GM10847 (cell line): Measurements from ENCODE around the gene HK2.

Experiments used
- POLR2A ChIP-seq: IDR thresholded peaks from 2 replicates; pipeline ENCODE4 v1.6.1; 2011; ENCODE audit not compliant: insufficient read length; ENCODE audit errors: extremely low read depth

Gene HK2

DNA sequence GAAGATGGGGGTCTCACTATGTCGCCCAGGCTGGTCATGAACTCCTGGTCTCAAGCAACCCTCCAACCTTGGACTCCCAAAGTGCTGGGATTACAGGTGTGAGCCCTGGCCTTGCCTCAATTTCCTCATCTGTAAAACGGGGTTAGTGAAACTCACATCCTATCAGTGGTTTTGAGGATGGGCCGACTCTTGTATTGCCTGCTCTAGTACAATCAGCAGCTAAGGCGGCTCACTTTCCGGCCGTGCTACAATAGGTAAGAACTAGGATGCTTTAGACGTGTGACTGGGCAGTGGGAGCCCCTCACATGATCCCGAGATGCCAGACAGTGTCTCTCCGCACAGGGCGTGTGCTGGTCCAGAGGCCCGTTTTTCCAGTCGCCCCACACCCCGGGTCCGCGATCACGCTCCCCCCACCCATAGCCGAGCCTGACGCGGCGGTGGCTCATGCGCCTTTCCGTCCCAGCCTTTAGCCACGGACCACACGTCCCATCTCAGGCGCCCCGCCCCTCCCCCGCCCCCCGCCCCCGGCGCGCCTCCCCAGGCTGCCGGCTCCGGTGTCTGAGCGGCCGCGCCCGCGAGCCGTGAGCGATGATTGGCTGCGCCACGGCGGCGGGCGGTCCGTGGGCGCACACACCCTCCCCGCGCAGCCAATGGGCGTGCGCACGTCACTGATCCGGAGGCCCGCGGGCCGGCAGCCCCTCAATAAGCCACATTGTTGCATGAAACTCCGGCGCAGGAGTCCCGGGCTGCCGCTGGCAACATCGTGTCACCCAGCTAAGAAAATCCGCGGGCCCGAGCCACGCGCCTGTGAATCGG lies at the start of gene HK2:
Gene HK2, plus strand, starts transcription at position 710 of the 816 bp plus-strand sequence. CDS start 454 bp downstream, outside the sequence.
- peak; percentile 32 for TF ChIP-seq POLR2A

- TF ChIP-seq POLR2A: no peak
Observed at GRCh38 chr2:74789271-74789670, 44.7 kb upstream of the HK2 start.

DNA sequence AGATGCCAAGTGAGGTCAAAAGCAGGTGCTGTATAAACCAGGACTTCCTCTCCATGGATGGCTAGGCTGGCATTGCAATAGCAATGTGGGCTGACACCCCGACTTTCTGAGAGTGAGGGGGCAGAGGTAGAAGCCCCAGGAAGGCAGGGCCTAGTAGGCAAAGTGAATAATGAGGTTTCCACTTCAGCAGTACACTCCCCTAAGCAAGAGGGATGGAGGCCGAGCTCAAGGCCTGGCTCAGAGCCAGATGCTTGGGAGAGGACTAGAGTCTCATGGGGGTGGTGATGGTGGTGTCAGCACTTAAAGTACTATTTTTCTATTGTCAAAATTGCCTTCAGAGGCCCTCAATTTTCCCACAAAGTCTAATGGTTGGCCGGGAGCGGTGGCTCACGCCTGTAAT lies 41.6 kb upstream of the HK2 start:
- TF ChIP-seq POLR2A: no peak

DNA sequence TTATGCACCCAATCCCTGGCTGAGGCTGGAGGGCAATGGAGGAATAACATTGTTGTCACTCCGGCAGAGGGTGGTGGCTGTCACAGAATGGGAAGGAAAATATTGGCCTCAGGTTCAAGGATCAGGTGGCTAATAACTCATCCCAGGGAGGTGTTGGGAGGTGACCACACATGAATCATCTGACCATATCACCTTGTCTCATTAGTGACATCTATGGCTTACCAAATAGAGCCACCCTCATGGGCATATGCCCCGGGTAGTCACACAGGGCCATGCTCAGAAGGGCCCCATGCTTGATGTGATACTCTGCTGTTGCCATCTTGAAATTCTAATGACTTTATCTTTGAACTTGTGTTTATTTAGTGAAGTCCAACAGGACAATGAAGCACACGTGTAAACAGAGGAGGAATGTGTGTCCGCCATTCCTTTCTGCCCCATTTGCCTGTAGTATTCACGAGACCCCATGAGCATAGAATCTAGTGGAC lies 27.5 kb upstream of the HK2 start:
- no peak for TF ChIP-seq POLR2A

GRCh38 chr2:74806920-74807319 lies 27.0 kb upstream of the HK2 start:
- no peak for TF ChIP-seq POLR2A

- TF ChIP-seq POLR2A: no peak
Observed at GRCh38 chr2:74812787-74813590, 20.9 kb upstream of the HK2 start.

GRCh38 chr2:74814102-74814501 lies 19.8 kb upstream of the HK2 start:
- TF ChIP-seq POLR2A: no peak

- no peak for TF ChIP-seq POLR2A
Observed at GRCh38 chr2:74815941-74816340, 18.0 kb upstream of the HK2 start.

DNA sequence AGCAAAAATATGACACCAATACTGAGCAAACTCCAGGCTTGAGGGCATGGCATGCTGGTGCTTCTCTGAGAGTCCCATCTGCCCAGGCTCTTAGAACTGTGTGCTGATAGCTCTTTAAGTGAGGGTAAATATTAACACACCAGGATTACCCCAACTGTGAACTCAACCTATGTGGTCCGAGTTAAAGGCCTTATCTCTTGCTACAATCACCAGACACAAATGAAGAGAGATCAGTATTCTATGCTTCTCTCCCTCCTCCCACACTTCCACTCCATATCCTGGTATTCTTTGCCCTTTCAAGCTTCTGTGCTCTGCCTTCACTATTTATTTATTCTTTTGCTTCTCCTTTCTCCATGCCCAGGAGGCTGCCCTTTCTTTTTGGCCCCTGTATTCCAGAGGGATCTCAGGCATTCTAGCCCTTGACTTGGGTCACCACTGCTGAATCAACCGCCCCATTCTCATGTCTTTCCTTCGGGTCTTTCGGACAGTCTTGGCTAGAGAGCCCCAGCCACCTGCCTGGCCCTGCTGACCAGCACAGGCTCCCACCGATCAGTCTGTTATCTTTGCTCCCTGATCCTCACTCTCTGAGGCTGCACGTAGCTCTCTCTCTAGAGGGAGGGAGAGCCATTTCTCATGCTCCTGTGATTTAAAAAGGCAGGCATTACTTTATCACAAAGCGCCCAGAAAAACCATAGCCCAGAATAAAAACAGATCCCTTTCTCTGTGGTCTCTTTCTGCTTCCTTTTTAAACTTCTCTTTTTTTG lies 17.2 kb upstream of the HK2 start:
- no peak for TF ChIP-seq POLR2A

- TF ChIP-seq POLR2A: no peak
Observed at GRCh38 chr2:74817304-74817675, 16.6 kb upstream of the HK2 start.

DNA sequence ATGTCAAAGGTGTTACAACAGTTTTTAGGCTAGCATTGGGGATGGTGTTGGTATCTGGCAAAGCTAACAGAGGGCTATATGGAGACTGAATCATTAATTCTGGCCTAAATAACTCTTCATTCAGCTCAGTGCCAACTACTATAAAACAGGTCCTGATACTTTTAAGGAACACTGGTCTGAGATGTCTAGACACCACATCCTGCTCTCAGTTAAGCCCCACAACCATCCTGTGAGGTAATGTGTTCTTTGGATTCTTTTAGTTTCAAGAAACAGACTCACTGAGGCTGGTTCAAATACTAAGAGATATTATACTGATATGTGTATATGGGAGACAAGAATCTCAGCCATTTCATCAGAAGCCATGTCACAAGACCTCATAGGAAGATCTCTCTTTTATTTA lies 14.2 kb upstream of the HK2 start:
- TF ChIP-seq POLR2A: no peak

GRCh38 chr2:74821177-74822126 lies 12.5 kb upstream of the HK2 start:
- TF ChIP-seq POLR2A: no peak

DNA sequence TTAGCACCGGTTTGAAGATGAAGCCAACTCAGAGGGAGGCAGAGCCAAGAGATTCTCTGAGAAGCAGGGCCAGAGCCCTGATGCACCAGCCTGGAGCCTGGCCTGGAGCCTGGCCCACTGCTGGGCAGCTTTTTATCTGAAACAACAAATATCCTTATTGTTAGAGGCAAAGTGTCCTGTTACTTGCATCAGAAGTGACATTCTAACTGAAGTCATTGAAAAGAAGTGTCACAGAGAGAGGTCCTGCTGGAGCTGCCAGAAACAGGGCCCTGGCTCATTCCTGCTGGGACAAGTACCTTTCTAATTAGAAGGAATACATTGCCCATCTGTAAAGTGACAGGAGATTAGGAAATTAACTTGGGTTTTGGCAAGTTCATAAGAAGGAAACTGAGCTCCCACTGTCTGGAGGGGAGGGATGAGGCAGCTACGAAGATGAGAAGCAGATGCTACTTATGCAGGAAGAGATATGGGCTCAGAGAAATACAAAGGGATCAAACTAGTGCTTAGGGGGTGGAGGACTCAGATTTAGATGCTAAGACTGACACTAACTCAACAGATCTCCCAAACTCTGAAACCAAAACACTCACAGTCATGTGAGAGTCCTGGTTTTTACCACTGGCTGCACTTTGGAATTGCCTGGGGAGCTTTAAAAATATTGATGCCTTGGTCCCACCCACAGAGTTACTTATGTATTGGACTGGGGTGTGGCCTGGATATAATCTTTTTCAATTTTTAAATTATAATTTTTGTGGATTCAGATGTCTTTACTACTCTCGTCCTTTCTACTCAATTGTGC lies 11.0 kb upstream of the HK2 start:
- TF ChIP-seq POLR2A: no peak

DNA sequence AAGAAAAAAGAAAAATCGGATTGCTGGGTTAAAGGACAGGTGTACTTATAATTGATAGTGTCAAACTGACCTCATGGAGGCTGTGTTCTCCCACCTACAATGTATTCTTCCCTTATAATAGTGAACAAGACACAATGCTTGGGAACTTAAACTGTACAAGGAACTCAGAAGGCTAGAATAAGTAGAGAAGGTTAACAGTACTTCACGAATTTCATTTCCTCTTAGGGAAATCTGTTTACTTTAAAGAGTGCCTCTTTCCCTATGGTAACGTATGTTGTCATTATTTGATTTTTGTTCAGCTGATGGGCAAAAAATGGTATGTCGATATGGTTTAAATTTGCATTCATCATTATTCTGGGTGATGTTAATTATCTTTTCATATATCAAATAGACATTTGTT lies 9.2 kb upstream of the HK2 start:
- no peak for TF ChIP-seq POLR2A

DNA sequence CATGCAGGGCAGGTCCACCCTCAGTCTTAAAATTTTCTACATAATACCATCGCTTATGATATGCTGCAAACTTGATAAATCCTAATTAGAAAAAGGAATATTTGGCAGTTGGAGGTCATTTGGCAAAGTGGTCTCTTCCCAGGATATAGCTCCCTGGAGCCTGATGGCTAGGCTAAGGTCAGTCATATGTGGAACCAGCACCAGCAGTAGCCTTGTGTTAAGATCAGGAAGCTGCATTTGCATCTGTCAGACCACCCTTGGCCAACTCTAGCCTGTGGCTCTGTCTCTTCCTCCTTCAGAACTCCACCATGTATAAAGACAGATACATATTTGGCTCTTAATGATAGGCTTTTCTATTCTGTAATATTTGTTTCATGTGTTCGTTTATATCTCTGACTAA lies 5.4 kb upstream of the HK2 start:
- no peak for TF ChIP-seq POLR2A
